Tibial nerve (tissue), 4 donors: ENCODE data around the gene FAIM2. TPM values are rescaled to one million over a fixed set of nuclear protein-coding genes. Genes with fewer than 3 reads are reported as not detected.

Experiments used
- DNase-seq, 2 donors: peaks; one replicate each; pipeline ENCODE4 v3.0.0-alpha.2; 2019; ENCODE audit warnings: low spot score in 2 of 2
- H3K27ac ChIP-seq, 4 donors: fragments of 200-600 bp; sonication (generic) in 3 of 4; one replicate each; pipeline ENCODE4 v1.5.1; 2017 to 2019; ENCODE audit warnings: mild to moderate bottlenecking in 1 of 4
- H3K27me3 ChIP-seq, 2 donors: fragments of 200-600 bp; sonication (generic) in 1 of 2; one replicate each; pipeline versions ENCODE4 v1.5.1 to v1.6.0; 2017 to 2019
- H3K36me3 ChIP-seq, 3 donors: fragments of 200-600 bp; sonication (generic); one replicate each; pipeline ENCODE4 v1.5.1; 2018 to 2019
- H3K4me1 ChIP-seq, 4 donors: fragments of 200-600 bp; sonication (generic) in 3 of 4; one replicate each; pipeline ENCODE4 v1.5.1; 2017 to 2019
- H3K4me3 ChIP-seq, 4 donors: fragments of 200-600 bp; sonication (generic) in 3 of 4; one replicate each; pipeline ENCODE4 v1.5.1; 2017 to 2019; ENCODE audit warnings: mild to moderate bottlenecking in 1 of 4, moderate library complexity in 1 of 4
- H3K9me3 ChIP-seq, 4 donors: fragments of 200-600 bp; sonication (generic) in 3 of 4; one replicate each; pipeline ENCODE4 v1.5.1; 2017 to 2019
- CTCF ChIP-seq, 5 experiments: fragments of 200-600 bp in 3 of 5; fragments of 450-650 bp in 2 of 5; sonication (generic) in 3 of 5; IDR thresholded peaks; one replicate each; pipeline ENCODE4 v1.5.1; 2016 to 2019; ENCODE audit warnings: antibody characterized with exemption in 5 of 5, mild to moderate bottlenecking in 3 of 5, moderate library complexity in 2 of 5
- EP300 ChIP-seq, 2 donors: sonication (generic); formaldehyde crosslinking; IDR thresholded peaks; one replicate each; pipeline ENCODE4 v1.6.1; 2017; ENCODE audit warnings: antibody characterized with exemption in 2 of 2, mild to moderate bottlenecking in 1 of 2
- POLR2A ChIP-seq, 2 donors: fragments of 450-650 bp; IDR thresholded peaks; one replicate each; pipeline ENCODE4 v1.6.1; 2017; ENCODE audit warnings: antibody characterized with exemption in 2 of 2, mild to moderate bottlenecking in 2 of 2, moderate library complexity in 2 of 2
- WGBS, 2 donors: methylation state at CpG; one replicate each; pipeline ENCODE4 v1.1.5; 2018; 5-methylcytosine and 5-hydroxymethylcytosine counted together
- total RNA-seq, 4 donors: library from RNA; depleted of rRNA; stranded (reverse); fragments of >200 nt; gene quantifications; one replicate each; pipeline ENCODE4 v1.1.0, GENCODE V29; 2016

Gene FAIM2
- total RNA-seq, 4 donors from 2014 or later, result 6.9 to 68.6 (median 36.9) TPM

- no peak for DNase-seq
- peaks cover 0 to 45% (median 17%) of the 10 kb centered on the region in 4 donors for H3K4me1 ChIP-seq
- TF ChIP-seq POLR2A (IDR thresholded peaks at IDR 0.05) (no peak), EP300 (IDR thresholded peaks at IDR 0.05) (no peak), CTCF (IDR thresholded peaks at IDR 0.05) (no peak)
- no peaks in the 10 kb centered on the region for H3K9me3 ChIP-seq
- no peaks in the 10 kb centered on the region for H3K27me3 ChIP-seq
- H3K27ac ChIP-seq, result peak overlapping the region; percentile 7 to 75 (median 42)
- WGBS, 2 donors, result 85 to 90% methylated on average over 16 of the region's 16 CpGs
- no peak overlapping the region for H3K4me3 ChIP-seq
- H3K36me3 ChIP-seq, result no peaks in the 10 kb centered on the region
Observed at GRCh38 chr12:49868449-49868848, 35.3 kb downstream of the FAIM2 start.

GRCh38 chr12:49867570-49868341 is 35.9 kb downstream of the FAIM2 start:
- Histone ChIP-seq H3K4me3 (no peak overlapping the region), H3K9me3 (no peaks in the 10 kb centered on the region), H3K27ac (peak overlapping the region in 2 of 4 donors; percentile 7 to 62), H3K36me3 (no peaks in the 10 kb centered on the region), H3K27me3 (no peaks in the 10 kb centered on the region), H3K4me1 (peaks cover 0 to 38% (median 17%) of the 10 kb centered on the region in 4 donors)
- no peak for DNase-seq
- WGBS, 2 donors, result 54 to 72% methylated on average over 11 of the region's 11 CpGs
- TF ChIP-seq EP300 (IDR thresholded peaks at IDR 0.05), result no peak
- no peak for TF ChIP-seq CTCF (IDR thresholded peaks at IDR 0.05)
- TF ChIP-seq POLR2A (IDR thresholded peaks at IDR 0.05), result no peak

GRCh38 chr12:49866859-49867569 is 36.7 kb downstream of the FAIM2 start:
- no peak for TF ChIP-seq EP300 (IDR thresholded peaks at IDR 0.05)
- TF ChIP-seq CTCF (IDR thresholded peaks at IDR 0.05), result peak; percentile 93 to 99 (median 96)
- no peak for TF ChIP-seq POLR2A (IDR thresholded peaks at IDR 0.05)
- 37 to 38% methylated on average over 19 of the region's 19 CpGs for WGBS, 2 donors
- Histone ChIP-seq H3K9me3 (no peaks in the 10 kb centered on the region), H3K27ac (peak overlapping the region in 1 of 4 donors; percentile 62), H3K27me3 (no peaks in the 10 kb centered on the region), H3K4me3 (no peak overlapping the region), H3K4me1 (peaks cover 0 to 31% (median 17%) of the 10 kb centered on the region in 4 donors), H3K36me3 (no peaks in the 10 kb centered on the region)
- peak; percentile 63 to 87 for DNase-seq

- WGBS, 2 donors, result 73 to 74% methylated on average over 8 of the region's 8 CpGs
- H3K36me3 ChIP-seq, result no peaks in the 10 kb centered on the region
- DNase-seq, result no peak
- no peak overlapping the region for H3K27ac ChIP-seq
- H3K9me3 ChIP-seq, result no peaks in the 10 kb centered on the region
- peaks cover 0 to 31% (median 17%) of the 10 kb centered on the region in 4 donors for H3K4me1 ChIP-seq
- no peak overlapping the region for H3K4me3 ChIP-seq
- TF ChIP-seq CTCF (IDR thresholded peaks at IDR 0.05) (no peak), POLR2A (IDR thresholded peaks at IDR 0.05) (no peak), EP300 (IDR thresholded peaks at IDR 0.05) (no peak)
- no peaks in the 10 kb centered on the region for H3K27me3 ChIP-seq
Observed at GRCh38 chr12:49865782-49866135, 37.9 kb downstream of the FAIM2 start.
